Stimulated activated CD4-positive, alpha-beta T cell treated with anti-CD3 and anti-CD28 coated beads, Interleukin-2, amount 100 ng/mL, for 48 hours (primary cell): ENCODE results near the gene MMP1.
"Not testable (repeated sequence)": the region's sequence is repeated elsewhere in the genome, so short reads cannot be mapped to it uniquely, and the experiment has no call there.

Experiments
- DNase-seq, 2 donors: peaks; one replicate each; pipeline ENCODE4 v3.0.0-alpha.2; 2020

The MMP1 gene

DNA sequence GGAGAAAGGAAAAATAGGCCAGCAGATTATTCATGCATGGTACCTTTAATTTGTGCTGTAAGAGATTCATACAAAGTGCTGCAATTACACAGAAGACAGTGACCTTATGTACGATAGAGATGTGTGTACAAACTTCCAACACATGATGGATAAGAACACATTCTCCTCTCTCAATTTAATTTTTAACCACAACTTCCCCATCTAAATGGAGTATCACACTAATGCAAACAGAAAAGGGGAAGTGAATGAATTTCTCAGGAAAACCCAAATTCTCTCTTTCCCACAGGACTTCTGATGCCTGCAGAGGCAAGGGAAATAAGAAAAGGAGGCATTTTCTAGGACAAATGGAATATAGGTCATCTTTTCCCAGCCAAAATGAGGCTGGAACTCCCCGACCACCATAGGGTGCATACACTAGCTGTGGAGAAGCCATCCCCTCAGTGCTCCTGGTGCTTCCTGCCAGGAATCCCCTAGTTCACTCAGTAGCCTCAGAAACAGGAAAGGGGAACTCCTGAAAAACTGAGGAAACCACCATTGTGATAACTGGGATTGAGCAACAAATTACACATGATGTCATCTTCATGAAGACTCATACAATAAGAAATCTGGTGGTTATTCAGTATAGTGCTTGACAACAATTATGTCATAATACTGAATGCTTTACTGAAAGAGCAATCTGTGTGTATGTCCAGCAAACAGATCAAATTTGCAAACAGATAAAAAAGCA, 40.0 kb downstream of the MMP1 start:
- DNase-seq: no peak

DNA sequence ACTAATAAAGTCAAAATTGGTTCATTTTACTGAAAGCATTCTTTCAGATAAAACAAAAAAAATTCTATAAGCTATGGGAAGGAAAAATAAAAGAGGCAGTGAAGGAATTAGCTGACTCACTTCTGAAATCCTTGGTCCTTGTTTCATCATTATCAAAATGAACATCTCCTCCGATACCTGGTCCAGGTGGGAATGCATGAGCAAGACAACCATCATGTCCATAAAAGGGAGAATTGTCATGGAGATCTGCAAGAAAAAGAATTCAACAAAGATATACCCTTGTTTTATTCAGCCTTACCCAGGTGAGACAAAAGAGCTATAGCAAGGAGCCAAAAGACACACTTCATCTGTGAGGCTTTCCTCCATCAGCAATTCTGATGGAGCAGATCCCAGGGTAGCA, 44.7 kb downstream of the MMP1 start:
- no peak for DNase-seq

DNA sequence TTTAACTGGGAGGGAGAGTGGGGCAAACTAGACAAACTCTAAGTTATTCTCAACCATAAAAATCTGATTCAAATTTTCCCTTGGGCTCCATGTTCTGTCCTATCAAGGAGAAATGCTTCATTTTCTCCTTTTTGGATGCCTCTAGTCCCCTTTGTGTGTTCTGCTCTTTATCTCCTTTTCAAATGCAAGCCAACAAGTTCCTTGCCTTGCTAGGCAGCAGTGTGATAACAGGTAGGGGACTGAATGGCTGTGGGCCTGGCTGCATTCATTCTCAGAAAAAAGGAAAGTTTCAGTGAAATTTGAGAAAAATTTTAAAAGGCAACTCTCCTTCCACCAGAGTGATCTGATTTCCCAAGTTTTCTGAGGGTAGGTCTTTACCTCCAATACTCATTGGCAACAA, 46.3 kb downstream of the MMP1 start:
- no peak for DNase-seq

DNA sequence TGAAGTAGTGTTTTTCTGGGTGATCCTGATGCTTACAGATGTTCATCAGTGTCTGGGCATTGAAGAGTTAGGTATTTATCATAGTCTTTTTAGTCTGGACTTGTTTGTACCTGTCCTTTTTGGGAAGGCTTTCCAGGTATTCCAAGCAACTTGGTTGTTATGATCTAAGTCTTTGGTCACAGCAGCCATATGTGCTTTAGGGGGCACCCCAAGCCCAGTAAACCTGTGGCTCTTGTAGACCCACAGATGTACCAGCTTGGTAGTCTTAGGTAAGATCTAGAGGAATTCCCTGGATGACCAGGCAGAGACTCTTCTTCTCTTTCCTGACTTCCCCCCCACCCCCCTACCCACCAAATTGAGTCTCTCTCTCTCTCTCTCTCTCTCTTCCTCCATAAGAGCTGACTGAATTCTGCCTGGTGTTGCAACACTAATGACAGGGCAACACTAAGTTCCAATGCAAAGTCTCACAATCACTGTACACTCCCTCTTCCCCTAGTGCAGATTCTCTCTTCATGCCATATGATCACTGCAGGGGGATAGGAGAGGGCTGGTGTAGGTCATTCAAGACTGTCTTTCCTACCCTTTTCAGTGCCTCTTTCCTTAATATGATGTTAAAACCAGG, 48.7 kb downstream of the MMP1 start:
- DNase-seq: no peak

DNA sequence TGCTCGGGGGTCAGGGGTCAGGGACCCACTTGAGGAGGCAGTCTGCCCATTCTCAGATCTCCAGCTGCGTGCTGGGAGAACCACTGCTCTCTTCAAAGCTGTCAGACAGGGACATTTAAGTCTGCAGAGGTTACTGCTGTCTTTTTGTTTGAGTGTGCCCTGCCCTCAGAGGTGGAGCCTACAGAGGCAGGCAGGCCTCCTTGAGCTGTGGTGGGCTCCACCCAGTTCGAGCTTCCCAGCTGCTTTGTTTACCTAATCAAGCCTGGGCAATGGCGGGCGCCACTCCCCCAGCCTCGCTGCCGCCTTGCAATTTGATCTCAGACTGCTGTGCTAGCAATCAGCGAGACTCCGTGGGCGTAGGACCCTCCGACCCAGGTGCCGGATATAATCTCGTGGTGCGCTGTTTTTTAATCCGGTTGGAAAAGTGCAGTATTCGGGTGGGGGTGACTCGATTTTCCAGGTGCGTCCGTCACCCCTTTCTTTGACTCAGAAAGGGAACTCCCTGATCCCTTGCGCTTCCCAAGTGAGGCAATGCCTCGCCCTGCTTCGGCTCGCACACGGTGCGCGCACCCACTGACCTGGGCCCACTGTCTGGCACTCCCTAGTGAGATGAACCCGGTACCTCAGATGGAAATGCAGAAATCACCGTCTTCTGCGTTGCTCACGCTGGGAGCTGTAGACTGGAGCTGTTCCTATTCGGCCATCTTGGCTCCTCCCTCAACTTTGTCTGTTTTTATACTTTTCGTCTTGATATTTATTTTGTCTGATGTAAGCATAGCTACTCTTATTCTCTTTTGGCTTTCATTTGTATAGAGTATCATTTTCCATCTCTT, 51.0 kb downstream of the MMP1 start:
- not testable (repeated sequence) for DNase-seq
